PC-3 (cell line): ENCODE measurements around the gene SLC2A4. TPM values are rescaled to one million over a fixed set of nuclear protein-coding genes. Genes with fewer than 3 reads are reported as not detected.

Experiments used
- ATAC-seq: fragments of 200-7000 bp; cut with Tn5 transposase; 2 replicates; pipeline ENCODE4 v1.9.1; 2020; ENCODE audit warnings: mild to moderate bottlenecking, moderate library complexity
- BruUV-seq: library from RNA; stranded (reverse); fragments of 400-500 nt; replicated peaks from 2 replicates; lab custom pipeline; 2021; lab: Mats Ljungman, UMichigan
- CTCF ChIA-PET: fragments of 300-600 bp; sonication (Branson Sonifier 250); formaldehyde crosslinking; loops from one replicate; lab custom pipeline; 2022; ENCODE audit warnings: antibody characterized with exemption; lab: Charles Lee
- POLR2A ChIA-PET: fragments of 300-600 bp; sonication (Branson Sonifier 250); formaldehyde crosslinking; loops from one replicate; lab custom pipeline; 2022; ENCODE audit warnings: antibody characterized with exemption; ENCODE audit not compliant: unreplicated experiment; lab: Charles Lee
- DNase-seq: peaks from one replicate; pipeline ENCODE4 v3.0.0-alpha.2; 2015
- H2AFZ ChIP-seq: fragments of 300-600 bp; sonication (generic); 2 replicates; pipeline ENCODE4 v1.6.0; 2016; ENCODE audit warnings: antibody characterized with exemption, low read length
- H3F3A ChIP-seq: fragments of 300-600 bp; sonication (generic); one replicate; pipeline ENCODE4 v1.6.0; 2017; ENCODE audit warnings: antibody characterized with exemption, low read length, control low read depth, mild to moderate bottlenecking; ENCODE audit not compliant: unreplicated experiment
- H3K27ac ChIP-seq: fragments of 300-600 bp; sonication (generic); 2 replicates; pipeline ENCODE4 v1.5.1; 2016; ENCODE audit warnings: mild to moderate bottlenecking, low read length
- H3K27me3 ChIP-seq: fragments of 300-600 bp; sonication (generic); 2 replicates; pipeline ENCODE4 v1.6.1; 2016; ENCODE audit warnings: low read length, mixed read lengths
- H3K36me3 ChIP-seq: fragments of 300-600 bp; sonication (generic); 2 replicates; pipeline ENCODE4 v1.6.1; 2016; ENCODE audit warnings: low read depth, mixed run types, low read length, mixed read lengths
- H3K4me1 ChIP-seq: fragments of 300-600 bp; sonication (generic); 2 replicates; pipeline ENCODE4 v1.5.1; 2016; ENCODE audit warnings: low read length; ENCODE audit not compliant: insufficient read depth
- H3K4me2 ChIP-seq: fragments of 300-600 bp; sonication (generic); 2 replicates; pipeline ENCODE4 v1.6.0; 2016; ENCODE audit warnings: low read length
- H3K4me3 ChIP-seq: fragments of 300-600 bp; sonication (generic); 2 replicates; pipeline ENCODE4 v1.5.1; 2016; ENCODE audit warnings: mild to moderate bottlenecking, low read length, mixed read lengths
- H3K79me2 ChIP-seq: fragments of 300-600 bp; sonication (generic); 2 replicates; pipeline ENCODE4 v1.6.1; 2017; ENCODE audit warnings: low read length, mixed read lengths
- H3K9ac ChIP-seq: fragments of 300-600 bp; sonication (generic); 2 replicates; pipeline ENCODE4 v1.6.0; 2016; ENCODE audit warnings: mild to moderate bottlenecking, low read length
- H3K9me2 ChIP-seq: fragments of 300-600 bp; sonication (generic); replicated peaks from 2 replicates; pipeline ENCODE4 v1.6.1; 2016; ENCODE audit warnings: mixed run types, low read length, mixed read lengths
- H3K9me3 ChIP-seq: fragments of 300-600 bp; sonication (generic); 2 replicates; pipeline ENCODE4 v1.6.1; 2016; ENCODE audit warnings: low read length, mixed read lengths
- H4K20me1 ChIP-seq: fragments of 300-600 bp; sonication (generic); 2 replicates; pipeline ENCODE4 v1.6.1; 2016; ENCODE audit warnings: low read length, mixed read lengths
- EZH2 ChIP-seq: fragments of 300-600 bp; sonication (generic); IDR thresholded peaks from one replicate; pipeline ENCODE4 v1.6.1; 2017; ENCODE audit warnings: antibody characterized with exemption, mild to moderate bottlenecking, low read length; ENCODE audit not compliant: unreplicated experiment
- EZH2phosphoT487 ChIP-seq: fragments of 300-600 bp; sonication (generic); IDR thresholded peaks from 2 replicates; pipeline ENCODE4 v1.6.1; 2018; ENCODE audit warnings: mild to moderate bottlenecking, antibody characterized with exemption, low read length, borderline replicate concordance
- intact Hi-C: fragments of 100-400 bp; cut with micrococcal nuclease; formaldehyde crosslinking; loops from 2 replicates; pipeline ENCODE4 v1.9.0; 2023
- total RNA-seq: library from RNA; depleted of rRNA; stranded (reverse); fragments of >200 nt; gene quantifications from 2 replicates; pipeline ENCODE4 v1.2.3, GENCODE V29; 2014
- TF ChIP-seq, protein P1 (sequence below): fragments of 300-600 bp; sonication (generic); conservative IDR thresholded peaks from 2 replicates; pipeline ENCODE4 v1.5.1; 2017; ENCODE audit warnings: antibody characterized with exemption, low read depth, mild to moderate bottlenecking, low read length

Gene SLC2A4
- total RNA-seq, 1 experiment from 2014 or later, result 0.29 TPM

DNA sequence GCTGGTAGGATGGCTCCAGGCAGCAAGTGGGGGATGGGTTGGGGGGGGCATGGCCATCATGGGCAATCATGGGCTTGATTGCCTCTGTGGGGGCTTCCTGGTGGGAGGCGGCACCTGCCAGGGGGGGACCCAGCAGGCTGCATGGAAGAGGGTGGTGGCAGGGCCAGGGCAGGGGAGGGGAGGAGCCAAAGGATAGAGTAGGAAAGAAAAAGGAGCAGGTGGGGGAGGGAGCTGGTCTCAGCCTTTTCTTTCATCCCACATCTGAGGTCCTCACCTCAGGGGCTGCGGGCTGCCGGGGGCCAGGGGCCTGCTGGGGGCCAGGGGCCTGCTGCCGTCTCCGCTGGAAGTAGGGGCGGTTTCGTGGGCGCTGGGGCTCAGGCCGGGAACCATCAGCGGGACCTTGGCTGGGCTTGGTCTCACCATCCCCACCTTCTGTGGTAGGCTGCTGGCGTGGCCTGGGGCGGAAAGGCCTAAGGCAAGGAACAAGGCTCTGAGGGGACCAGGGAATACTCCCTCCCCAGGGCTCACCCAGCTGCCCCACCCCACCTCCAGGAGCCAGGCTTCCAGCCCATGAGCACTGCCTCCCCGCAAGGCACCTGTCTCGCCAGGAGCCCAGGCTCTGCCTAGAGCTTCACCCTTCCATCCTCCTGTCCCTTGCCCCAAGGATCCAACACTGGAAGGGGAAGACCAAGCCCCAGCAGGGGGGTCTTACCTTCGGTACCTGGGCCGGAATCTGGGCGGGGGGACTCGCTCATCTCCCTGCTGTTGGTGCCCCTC, 7.9 kb downstream of the SLC2A4 start:
- Histone ChIP-seq H3K4me3 (no peak overlapping the region), H3K36me3 (no peaks in the 10 kb centered on the region), H3K4me2 (no peak overlapping the region), H3K9me2 (no peaks in the 10 kb centered on the region), H3K4me1 (no peaks in the 10 kb centered on the region), H3K9me3 (no peaks in the 10 kb centered on the region), H3K27ac (no peak overlapping the region), H3K27me3 (no peaks in the 10 kb centered on the region), H3K79me2 (no peaks in the 10 kb centered on the region), H3F3A (no peaks in the 10 kb centered on the region), H3K9ac (no peak overlapping the region), H4K20me1 (no peaks in the 10 kb centered on the region), H2AFZ (no peak overlapping the region)
- no TSS peak for BruUV-seq
- CTCF ChIA-PET, result no interaction called here
- TF ChIP-seq EZH2 (no peak), EZH2phosphoT487 (no peak)
- TF ChIP-seq, protein P1, sequence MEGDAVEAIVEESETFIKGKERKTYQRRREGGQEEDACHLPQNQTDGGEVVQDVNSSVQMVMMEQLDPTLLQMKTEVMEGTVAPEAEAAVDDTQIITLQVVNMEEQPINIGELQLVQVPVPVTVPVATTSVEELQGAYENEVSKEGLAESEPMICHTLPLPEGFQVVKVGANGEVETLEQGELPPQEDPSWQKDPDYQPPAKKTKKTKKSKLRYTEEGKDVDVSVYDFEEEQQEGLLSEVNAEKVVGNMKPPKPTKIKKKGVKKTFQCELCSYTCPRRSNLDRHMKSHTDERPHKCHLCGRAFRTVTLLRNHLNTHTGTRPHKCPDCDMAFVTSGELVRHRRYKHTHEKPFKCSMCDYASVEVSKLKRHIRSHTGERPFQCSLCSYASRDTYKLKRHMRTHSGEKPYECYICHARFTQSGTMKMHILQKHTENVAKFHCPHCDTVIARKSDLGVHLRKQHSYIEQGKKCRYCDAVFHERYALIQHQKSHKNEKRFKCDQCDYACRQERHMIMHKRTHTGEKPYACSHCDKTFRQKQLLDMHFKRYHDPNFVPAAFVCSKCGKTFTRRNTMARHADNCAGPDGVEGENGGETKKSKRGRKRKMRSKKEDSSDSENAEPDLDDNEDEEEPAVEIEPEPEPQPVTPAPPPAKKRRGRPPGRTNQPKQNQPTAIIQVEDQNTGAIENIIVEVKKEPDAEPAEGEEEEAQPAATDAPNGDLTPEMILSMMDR, result no peak
- DNase-seq (no peak), ATAC-seq (no peak)
- intact Hi-C loops, result no loop called here
- POLR2A ChIA-PET, result interaction anchor here (0.5 kb wide), 1 partner anchor 68 kb away, joined by 3 read pairs; no protein-coding TSS in a partner anchor

DNA sequence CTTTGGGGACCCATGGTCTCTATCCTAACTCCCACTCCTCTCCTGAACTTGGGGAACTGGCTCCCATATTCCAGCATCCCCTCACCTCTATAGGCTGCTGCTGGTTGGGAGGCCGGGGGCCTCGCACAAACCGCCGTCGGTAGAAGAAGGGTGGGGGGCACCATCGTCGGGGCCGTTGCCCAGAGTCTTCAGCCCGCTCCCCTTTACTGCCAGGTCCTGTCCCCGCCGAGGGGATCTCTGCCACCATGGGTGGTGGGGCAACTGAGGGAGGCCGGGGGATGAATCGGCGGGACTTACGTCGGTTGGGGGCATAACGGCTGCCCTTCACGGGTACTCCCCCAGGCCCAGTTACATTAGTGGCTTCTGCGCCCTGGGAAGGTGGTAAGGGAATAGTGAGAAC, 8.6 kb downstream of the SLC2A4 start:
- ATAC-seq (no peak), DNase-seq (no peak)
- no peak overlapping the region for H3K9ac ChIP-seq
- no peaks in the 10 kb centered on the region for H3K9me3 ChIP-seq
- H3K79me2 ChIP-seq, result no peaks in the 10 kb centered on the region
- H3K27ac ChIP-seq, result no peak overlapping the region
- intact Hi-C loops, result no loop called here
- no peaks in the 10 kb centered on the region for H3K36me3 ChIP-seq
- H3K4me2 ChIP-seq, result no peak overlapping the region
- ChIA-PET POLR2A (interaction anchor here (0.5 kb wide), 1 partner anchor 69 kb away, joined by 3 read pairs; no protein-coding TSS in a partner anchor), CTCF (no interaction called here)
- TF ChIP-seq, protein P1, result no peak
- TF ChIP-seq EZH2 (no peak), EZH2phosphoT487 (no peak)
- BruUV-seq, result no TSS peak
- H3K4me3 ChIP-seq, result no peak overlapping the region
- H2AFZ ChIP-seq, result no peak overlapping the region
- H3K4me1 ChIP-seq, result peaks cover 3% of the 10 kb centered on the region; the same call in 1 of the 2 replicates
- H4K20me1 ChIP-seq, result no peaks in the 10 kb centered on the region
- no peaks in the 10 kb centered on the region for H3K27me3 ChIP-seq
- H3F3A ChIP-seq, result no peaks in the 10 kb centered on the region
- H3K9me2 ChIP-seq, result no peaks in the 10 kb centered on the region

DNA sequence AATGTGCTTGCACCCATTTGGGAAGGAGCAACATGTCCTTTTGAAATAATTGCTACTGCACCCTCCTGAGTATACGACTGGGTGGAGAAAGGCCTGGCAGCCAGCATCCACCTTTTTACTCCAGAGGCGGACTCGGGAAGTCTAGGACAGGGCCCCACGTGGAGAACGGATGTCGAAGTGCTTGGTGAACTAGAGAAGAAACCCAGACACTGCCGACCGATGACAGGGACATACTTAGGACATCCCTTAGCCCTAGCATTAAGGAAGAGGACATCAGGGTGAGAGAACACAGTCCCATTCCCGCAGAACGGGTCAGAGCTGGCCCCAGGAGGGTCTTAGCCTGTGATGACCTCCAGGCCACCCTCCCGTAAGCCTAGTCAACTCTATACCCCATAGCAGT, 9.2 kb downstream of the SLC2A4 start:
- Histone ChIP-seq H2AFZ (no peak overlapping the region), H3K4me3 (no peak overlapping the region), H3K4me2 (no peak overlapping the region), H3K4me1 (peaks cover 3% of the 10 kb centered on the region; the same call in 1 of the 2 replicates), H3K9me2 (no peaks in the 10 kb centered on the region), H3K79me2 (no peaks in the 10 kb centered on the region), H3K9me3 (no peaks in the 10 kb centered on the region), H4K20me1 (no peaks in the 10 kb centered on the region), H3F3A (no peaks in the 10 kb centered on the region), H3K27ac (no peak overlapping the region), H3K36me3 (no peaks in the 10 kb centered on the region), H3K27me3 (no peaks in the 10 kb centered on the region), H3K9ac (no peak overlapping the region)
- CTCF ChIA-PET, result no interaction called here
- intact Hi-C loops, result no loop called here
- no TSS peak for BruUV-seq
- POLR2A ChIA-PET, result no interaction called here
- TF ChIP-seq, protein P1, result no peak
- TF ChIP-seq EZH2 (no peak), EZH2phosphoT487 (no peak)
- ATAC-seq (no peak), DNase-seq (no peak)
